Eye (tissue), 1 donor: Measurements from ENCODE around the gene CATSPER1.
A peak's percentile ranks its signal among the peaks of the same experiment; 100 is the strongest.
"Not testable (repeated sequence)": the region's sequence is repeated elsewhere in the genome, so short reads cannot be mapped to it uniquely, and the experiment has no call there.

Experiments used
- DNase-seq: peaks from one replicate; pipeline ENCODE4 v3.0.0-alpha.2; 2015

The CATSPER1 gene

GRCh38 chr11:66016793-66017177 is 9.5 kb downstream of the CATSPER1 start:
- DNase-seq: no peak

- DNase-seq: no peak
These were observed 10.1 kb downstream of the CATSPER1 start for GRCh38 chr11:66015936-66016792.

- no peak for DNase-seq
These were observed 10.8 kb downstream of the CATSPER1 start for GRCh38 chr11:66015454-66015881.

GRCh38 chr11:66014804-66015453 is 11.3 kb downstream of the CATSPER1 start:
- DNase-seq: no peak

GRCh38 chr11:66013762-66014100 is 12.5 kb downstream of the CATSPER1 start:
- DNase-seq: no peak

- no peak for DNase-seq
These were observed 13.1 kb downstream of the CATSPER1 start for GRCh38 chr11:66012946-66013761.

- DNase-seq: no peak
These were observed 13.8 kb downstream of the CATSPER1 start for GRCh38 chr11:66012371-66012945.

GRCh38 chr11:66011785-66012303 is 14.4 kb downstream of the CATSPER1 start, which contains the start of gene CST6:
Gene CST6 (plus strand): TSS chr11:66012008. CDS start chr11:66012045, 37 bp downstream.
- no peak for DNase-seq

- DNase-seq: no peak
These were observed 15.0 kb downstream of the CATSPER1 start for GRCh38 chr11:66011239-66011784.

- DNase-seq: not testable (repeated sequence)
These were observed 16.2 kb downstream of the CATSPER1 start for GRCh38 chr11:66010036-66010435.

- no peak for DNase-seq
These were observed 17.7 kb downstream of the CATSPER1 start for GRCh38 chr11:66008468-66009101.

GRCh38 chr11:66008095-66008467 is 18.2 kb downstream of the CATSPER1 start:
- no peak for DNase-seq

- no peak for DNase-seq
These were observed 19.1 kb downstream of the CATSPER1 start for GRCh38 chr11:66007201-66007634.

- no peak for DNase-seq
These were observed 19.4 kb downstream of the CATSPER1 start for GRCh38 chr11:66006891-66007176.

GRCh38 chr11:66006134-66006890 is 20.0 kb downstream of the CATSPER1 start:
- no peak for DNase-seq

GRCh38 chr11:66004186-66004585 is 22.1 kb downstream of the CATSPER1 start:
- no peak for DNase-seq

- no peak for DNase-seq
These were observed 23.0 kb downstream of the CATSPER1 start for GRCh38 chr11:66003291-66003690.

- DNase-seq: no peak
These were observed 23.5 kb downstream of the CATSPER1 start for GRCh38 chr11:66002648-66003225.

- peak; percentile 99 for DNase-seq
These were observed 24.2 kb downstream of the CATSPER1 start, which contains the start of the genes BANF1 and EIF1AD for GRCh38 chr11:66001942-66002647. Gene BANF1 (plus strand): TSS chr11:66002503. CDS start chr11:66003251, 748 bp downstream. Gene EIF1AD (minus strand): TSS chr11:66002157. CDS start chr11:66000389, 1,768 bp downstream.

- DNase-seq: no peak
These were observed 29.0 kb downstream of the CATSPER1 start for GRCh38 chr11:65997286-65997685.
